K562 (cell line): ENCODE measurements around the gene ABCA13. TPM values are rescaled to one million over a fixed set of nuclear protein-coding genes. Genes with fewer than 3 reads are reported as not detected.

ENCODE experiments used
- ATAC-seq: fragments of 200-7000 bp; cut with Tn5 transposase; 3 replicates; pipeline ENCODE4 v1.9.1; 2020; ENCODE audit warnings: moderate library complexity
- BruUV-seq: library from RNA; stranded (reverse); fragments of 400-500 nt; replicated peaks from 2 replicates; lab custom pipeline; 2021; lab: Mats Ljungman, UMichigan
- CTCF ChIA-PET: fragments of 300-600 bp; formaldehyde crosslinking; extraction: SDS; loops from one replicate; lab custom pipeline; 2021; ENCODE audit warnings: low intra/inter-chr PET ratio; lab: Yijun Ruan, JAX
- POLR2A ChIA-PET: fragments of 300-600, 350-650 bp; sonication (Branson Sonifier 250); formaldehyde crosslinking; extraction: SDS; loops from one replicate; lab custom pipeline; 2021; ENCODE audit warnings: antibody characterized with exemption, inconsistent platforms; lab: Yijun Ruan, JAX
- DNase-seq, 4 experiments: peaks; one replicate each; pipeline versions ENCODE4 v3.0.0 to v3.0.0-alpha.2; 2011 to 2018; ENCODE audit warnings: low spot score in 3 of 4, mixed read lengths in 3 of 4; ENCODE audit errors: extremely low read depth in 1 of 4
- FAIRE-seq: peaks from 2 replicates; lab custom pipeline; 2011; peaks lifted over from hg19 to GRCh38; lab: Jason Lieb, UNC
- H2AFZ ChIP-seq: 2 replicates; pipeline ENCODE4 v1.6.0; 2011; ENCODE audit warnings: low read depth, low read length, control low read depth, inconsistent platforms
- H3K27ac ChIP-seq: fragments of 200-600 bp; 3 replicates; pipeline ENCODE4 v1.8.0; 2011; ENCODE audit warnings: low read depth, mild to moderate bottlenecking, control low read depth, inconsistent platforms, low read length, moderate library complexity, mixed read lengths; ENCODE audit errors: extremely low read depth
- H3K27me3 ChIP-seq, 2 experiments: fragments of 300-600 bp in 1 of 2; 2 replicates in 1 of 2; 3 replicates in 1 of 2; pipeline versions ENCODE4 v1.6.0 to v1.8.0; 2011; ENCODE audit warnings: inconsistent platforms in 2 of 2, low read length in 2 of 2, mild to moderate bottlenecking in 1 of 2, mixed read lengths in 1 of 2, moderate library complexity in 1 of 2; ENCODE audit not compliant: control insufficient read depth in 2 of 2, insufficient read depth in 2 of 2
- H3K36me3 ChIP-seq: fragments of 300-600 bp; 3 replicates; pipeline ENCODE4 v1.8.0; 2011; ENCODE audit warnings: mild to moderate bottlenecking, low read length, inconsistent platforms; ENCODE audit not compliant: control insufficient read depth, insufficient read depth
- H3K4me1 ChIP-seq, 2 experiments: fragments of 200-600 bp in 1 of 2; replicated peaks in 1 of 2; 2 replicates in 1 of 2; 3 replicates in 1 of 2; pipeline versions ENCODE4 v1.5.1 to v1.8.0; 2011; ENCODE audit warnings: inconsistent platforms in 2 of 2, low read length in 2 of 2, mild to moderate bottlenecking in 1 of 2, mixed read lengths in 1 of 2, moderate library complexity in 1 of 2; ENCODE audit not compliant: control insufficient read depth in 2 of 2, insufficient read depth in 2 of 2
- H3K4me2 ChIP-seq: 2 replicates; pipeline ENCODE4 v1.6.1; 2011; ENCODE audit warnings: low read length, control low read depth, inconsistent platforms, mixed read lengths; ENCODE audit not compliant: insufficient read depth
- H3K4me3 ChIP-seq: fragments of 200-600 bp; sonication (generic), shearing (Covaris generic); 2 replicates; pipeline ENCODE4 v1.5.1; 2016; ENCODE audit warnings: control low read depth, inconsistent platforms
- H3K79me2 ChIP-seq: fragments of 200-600 bp; 3 replicates; pipeline ENCODE4 v1.8.0; 2011; ENCODE audit warnings: low read length, inconsistent platforms; ENCODE audit not compliant: control insufficient read depth, insufficient read depth
- H3K9ac ChIP-seq, 2 experiments: 2 replicates each; pipeline versions ENCODE4 v1.6.0 to v1.6.1; 2011; ENCODE audit warnings: low read depth in 2 of 2, low read length in 2 of 2, control low read depth in 1 of 2, inconsistent platforms in 1 of 2, mild to moderate bottlenecking in 1 of 2, mixed read lengths in 1 of 2; ENCODE audit not compliant: insufficient read depth in 1 of 2
- H3K9me1 ChIP-seq: one replicate; pipeline ENCODE4 v1.6.0; 2011; ENCODE audit warnings: inconsistent platforms, mild to moderate bottlenecking, low read length, moderate library complexity; ENCODE audit not compliant: control insufficient read depth, insufficient read depth
- H3K9me3 ChIP-seq: replicated peaks from 2 replicates; pipeline ENCODE4 v1.5.1; 2011; ENCODE audit warnings: low read depth, low read length, inconsistent platforms; ENCODE audit not compliant: control insufficient read depth, insufficient read depth
- H4K20me1 ChIP-seq: replicated peaks from 2 replicates; pipeline ENCODE4 v1.6.1; 2011; ENCODE audit warnings: low read length, inconsistent platforms, mixed read lengths; ENCODE audit not compliant: control insufficient read depth, insufficient read depth
- NR3C1 ChIP-seq: sonication (generic); formaldehyde crosslinking; IDR thresholded peaks from 2 replicates; pipeline ENCODE4 v1.8.1; 2022; ENCODE audit warnings: missing genetic modification reagents
- SMARCA5 ChIP-seq: fragments of 450-650 bp; IDR thresholded peaks from 2 replicates; pipeline ENCODE4 v1.6.1; 2016
- SNRNP70 ChIP-seq: fragments of 200-400 bp; formaldehyde crosslinking; optimal IDR thresholded peaks from 2 replicates; pipeline ENCODE3; 2017; ENCODE audit warnings: low read depth, low read length
- WGBS: fragments of 100-300 bp; shearing (Covaris generic); methylation state at CpG from one replicate; pipeline ENCODE4 v1.1.6; 2016; ENCODE audit warnings: low coverage, mixed read lengths; ENCODE audit not compliant: insufficient coverage; ENCODE audit errors: missing lambda C conversion rate; 5-methylcytosine and 5-hydroxymethylcytosine counted together
- in situ Hi-C: fragments of 300-500 bp; cut with MboI; formaldehyde crosslinking; loops from 4 replicates; pipeline ENCODE4 v1.15.0; 2018; ENCODE audit warnings: inconsistent platforms, mixed read lengths
- intact Hi-C: fragments of 100-400 bp; cut with micrococcal nuclease; formaldehyde crosslinking; loops from 2 replicates; pipeline ENCODE4 v1.14.2; 2022
- polyA plus RNA-seq, 8 experiments: library from polyadenylated mRNA; depleted of rRNA in 4 of 8; stranded (reverse) in 5 of 8; unstranded in 3 of 8; fragments of >200 nt; fragmentation: Nextera tagmentation in 2 of 8; fragmentation: Illumina TruSeq in 1 of 8; extraction: Ambion mirVana in 2 of 8; extraction: Trizol in 1 of 8; gene quantifications; 2 replicates each; pipeline versions ENCODE4 v1.2.1 to v1.2.3, GENCODE V29; 2011 to 2014; ENCODE audit warnings: inconsistent platforms in 1 of 8, missing spikeins in 1 of 8
- total RNA-seq, 7 experiments: library from RNA; depleted of rRNA in 6 of 7; stranded (reverse); fragments of >200 nt in 6 of 7; fragmentation: Illumina TruSeq in 2 of 7; extraction: Trizol in 2 of 7; gene quantifications; 2 replicates each; pipeline versions ENCODE4 v1.2.1 to v1.2.3, GENCODE V29; 2011 to 2021; ENCODE audit warnings: low replicate concordance in 1 of 7
- TF ChIP-seq, protein P1 (sequence below): fragments of 450-650 bp; IDR thresholded peaks from 2 replicates; pipeline ENCODE4 v1.6.1; 2017; ENCODE audit warnings: mild to moderate bottlenecking, moderate library complexity
- TF ChIP-seq, protein P2 (sequence below), 2 experiments: fragments of 450-650 bp; IDR thresholded peaks; 2 replicates each; pipeline ENCODE4 v1.6.1; 2016; ENCODE audit warnings: mild to moderate bottlenecking in 2 of 2, borderline replicate concordance in 1 of 2, low read depth in 1 of 2, moderate library complexity in 1 of 2
- TF ChIP-seq, protein P3 (sequence below): fragments of 250-450 bp; sonication (Bioruptor Pico); IDR thresholded peaks from 2 replicates; pipeline ENCODE4 v1.9.0; 2021; ENCODE audit warnings: mild to moderate bottlenecking

Gene ABCA13
- total and polyA plus RNA-seq, 9 of the 15 experiments (the other 6 are each of a cell fraction or from before 2014, with no cell fraction given): 0.14 to 1.5 (median 0.38) TPM

DNA sequence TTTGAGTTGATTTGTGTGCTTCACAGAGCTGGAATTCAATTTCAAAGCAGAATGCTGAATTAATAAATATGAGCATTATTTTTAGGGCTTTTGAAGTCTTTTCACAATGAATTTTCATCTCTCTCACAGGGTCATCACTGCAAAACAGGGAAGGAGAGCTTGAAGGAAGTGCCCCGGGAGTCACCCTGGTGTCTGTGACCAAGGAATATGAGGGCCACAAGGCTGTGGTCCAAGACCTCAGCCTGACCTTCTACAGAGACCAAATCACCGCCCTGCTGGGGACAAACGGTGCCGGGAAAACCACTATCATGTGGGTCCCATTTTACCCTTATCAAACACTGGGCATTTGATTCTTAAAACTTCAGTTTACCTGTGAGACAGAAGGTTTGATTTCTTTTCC lies 217.7 kb downstream of the ABCA13 start:
- CTCF ChIA-PET: no interaction called here
- H3K4me2 ChIP-seq: no peak overlapping the region
- H3K9ac ChIP-seq: no peak overlapping the region
- FAIRE-seq (no peak), DNase-seq (no peak), ATAC-seq (no peak)
- intact Hi-C loops: no loop called here
- no TSS peak for BruUV-seq
- H4K20me1 ChIP-seq: no peaks in the 10 kb centered on the region
- no peaks in the 10 kb centered on the region for H3K79me2 ChIP-seq
- H2AFZ ChIP-seq: no peak overlapping the region
- H3K4me1 ChIP-seq: no peaks in the 10 kb centered on the region
- 0% methylated on average over 3 of the region's 4 CpGs for WGBS
- no peak for TF ChIP-seq NR3C1 (CRISPR knock-in tag)
- TF ChIP-seq SMARCA5: no peak
- H3K27me3 ChIP-seq: no peaks in the 10 kb centered on the region
- POLR2A ChIA-PET: no interaction called here
- no peak overlapping the region for H3K27ac ChIP-seq
- H3K4me3 ChIP-seq: no peak overlapping the region
- H3K9me1 ChIP-seq: no peaks in the 10 kb centered on the region
- no peaks in the 10 kb centered on the region for H3K36me3 ChIP-seq
- in situ Hi-C loops: no loop called here
- no peaks in the 10 kb centered on the region for H3K9me3 ChIP-seq

DNA sequence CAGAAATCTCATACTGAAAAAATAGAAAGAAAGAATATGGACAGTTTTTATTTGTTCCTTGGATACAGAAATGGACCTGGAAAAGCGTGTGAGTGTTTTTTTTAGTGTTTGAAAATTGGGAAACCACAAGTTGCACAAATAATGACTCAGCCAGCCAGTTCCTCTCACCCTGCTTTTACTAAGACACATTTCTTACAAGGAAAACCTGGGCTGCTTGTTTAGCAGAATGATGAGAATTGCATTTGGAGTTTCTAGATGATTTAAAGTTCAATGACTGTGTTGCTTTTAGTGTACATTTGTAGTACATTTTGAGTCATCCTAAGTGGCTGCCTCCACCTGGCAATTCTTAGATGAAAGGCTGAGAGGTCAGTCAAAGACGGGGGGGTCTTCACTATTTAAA lies 218.7 kb downstream of the ABCA13 start:
- no peak overlapping the region for H3K27ac ChIP-seq
- no peak overlapping the region for H3K9ac ChIP-seq
- no peaks in the 10 kb centered on the region for H3K27me3 ChIP-seq
- no peaks in the 10 kb centered on the region for H3K9me3 ChIP-seq
- H3K4me2 ChIP-seq: no peak overlapping the region
- ChIA-PET POLR2A (no interaction called here), CTCF (no interaction called here)
- H3K4me3 ChIP-seq: no peak overlapping the region
- no peaks in the 10 kb centered on the region for H3K4me1 ChIP-seq
- WGBS: 0% methylated on average over 2 of the region's 2 CpGs
- no peaks in the 10 kb centered on the region for H3K79me2 ChIP-seq
- ATAC-seq: no peak
- no peak overlapping the region for H2AFZ ChIP-seq
- no TSS peak for BruUV-seq
- DNase-seq: no peak
- H3K9me1 ChIP-seq: no peaks in the 10 kb centered on the region
- no peak for FAIRE-seq
- H4K20me1 ChIP-seq: no peaks in the 10 kb centered on the region
- no peaks in the 10 kb centered on the region for H3K36me3 ChIP-seq
- in situ Hi-C loops (no loop called here), intact Hi-C loops (no loop called here)
- TF ChIP-seq, protein P1, sequence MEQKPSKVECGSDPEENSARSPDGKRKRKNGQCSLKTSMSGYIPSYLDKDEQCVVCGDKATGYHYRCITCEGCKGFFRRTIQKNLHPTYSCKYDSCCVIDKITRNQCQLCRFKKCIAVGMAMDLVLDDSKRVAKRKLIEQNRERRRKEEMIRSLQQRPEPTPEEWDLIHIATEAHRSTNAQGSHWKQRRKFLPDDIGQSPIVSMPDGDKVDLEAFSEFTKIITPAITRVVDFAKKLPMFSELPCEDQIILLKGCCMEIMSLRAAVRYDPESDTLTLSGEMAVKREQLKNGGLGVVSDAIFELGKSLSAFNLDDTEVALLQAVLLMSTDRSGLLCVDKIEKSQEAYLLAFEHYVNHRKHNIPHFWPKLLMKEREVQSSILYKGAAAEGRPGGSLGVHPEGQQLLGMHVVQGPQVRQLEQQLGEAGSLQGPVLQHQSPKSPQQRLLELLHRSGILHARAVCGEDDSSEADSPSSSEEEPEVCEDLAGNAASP: no peak
- TF ChIP-seq, protein P2, sequence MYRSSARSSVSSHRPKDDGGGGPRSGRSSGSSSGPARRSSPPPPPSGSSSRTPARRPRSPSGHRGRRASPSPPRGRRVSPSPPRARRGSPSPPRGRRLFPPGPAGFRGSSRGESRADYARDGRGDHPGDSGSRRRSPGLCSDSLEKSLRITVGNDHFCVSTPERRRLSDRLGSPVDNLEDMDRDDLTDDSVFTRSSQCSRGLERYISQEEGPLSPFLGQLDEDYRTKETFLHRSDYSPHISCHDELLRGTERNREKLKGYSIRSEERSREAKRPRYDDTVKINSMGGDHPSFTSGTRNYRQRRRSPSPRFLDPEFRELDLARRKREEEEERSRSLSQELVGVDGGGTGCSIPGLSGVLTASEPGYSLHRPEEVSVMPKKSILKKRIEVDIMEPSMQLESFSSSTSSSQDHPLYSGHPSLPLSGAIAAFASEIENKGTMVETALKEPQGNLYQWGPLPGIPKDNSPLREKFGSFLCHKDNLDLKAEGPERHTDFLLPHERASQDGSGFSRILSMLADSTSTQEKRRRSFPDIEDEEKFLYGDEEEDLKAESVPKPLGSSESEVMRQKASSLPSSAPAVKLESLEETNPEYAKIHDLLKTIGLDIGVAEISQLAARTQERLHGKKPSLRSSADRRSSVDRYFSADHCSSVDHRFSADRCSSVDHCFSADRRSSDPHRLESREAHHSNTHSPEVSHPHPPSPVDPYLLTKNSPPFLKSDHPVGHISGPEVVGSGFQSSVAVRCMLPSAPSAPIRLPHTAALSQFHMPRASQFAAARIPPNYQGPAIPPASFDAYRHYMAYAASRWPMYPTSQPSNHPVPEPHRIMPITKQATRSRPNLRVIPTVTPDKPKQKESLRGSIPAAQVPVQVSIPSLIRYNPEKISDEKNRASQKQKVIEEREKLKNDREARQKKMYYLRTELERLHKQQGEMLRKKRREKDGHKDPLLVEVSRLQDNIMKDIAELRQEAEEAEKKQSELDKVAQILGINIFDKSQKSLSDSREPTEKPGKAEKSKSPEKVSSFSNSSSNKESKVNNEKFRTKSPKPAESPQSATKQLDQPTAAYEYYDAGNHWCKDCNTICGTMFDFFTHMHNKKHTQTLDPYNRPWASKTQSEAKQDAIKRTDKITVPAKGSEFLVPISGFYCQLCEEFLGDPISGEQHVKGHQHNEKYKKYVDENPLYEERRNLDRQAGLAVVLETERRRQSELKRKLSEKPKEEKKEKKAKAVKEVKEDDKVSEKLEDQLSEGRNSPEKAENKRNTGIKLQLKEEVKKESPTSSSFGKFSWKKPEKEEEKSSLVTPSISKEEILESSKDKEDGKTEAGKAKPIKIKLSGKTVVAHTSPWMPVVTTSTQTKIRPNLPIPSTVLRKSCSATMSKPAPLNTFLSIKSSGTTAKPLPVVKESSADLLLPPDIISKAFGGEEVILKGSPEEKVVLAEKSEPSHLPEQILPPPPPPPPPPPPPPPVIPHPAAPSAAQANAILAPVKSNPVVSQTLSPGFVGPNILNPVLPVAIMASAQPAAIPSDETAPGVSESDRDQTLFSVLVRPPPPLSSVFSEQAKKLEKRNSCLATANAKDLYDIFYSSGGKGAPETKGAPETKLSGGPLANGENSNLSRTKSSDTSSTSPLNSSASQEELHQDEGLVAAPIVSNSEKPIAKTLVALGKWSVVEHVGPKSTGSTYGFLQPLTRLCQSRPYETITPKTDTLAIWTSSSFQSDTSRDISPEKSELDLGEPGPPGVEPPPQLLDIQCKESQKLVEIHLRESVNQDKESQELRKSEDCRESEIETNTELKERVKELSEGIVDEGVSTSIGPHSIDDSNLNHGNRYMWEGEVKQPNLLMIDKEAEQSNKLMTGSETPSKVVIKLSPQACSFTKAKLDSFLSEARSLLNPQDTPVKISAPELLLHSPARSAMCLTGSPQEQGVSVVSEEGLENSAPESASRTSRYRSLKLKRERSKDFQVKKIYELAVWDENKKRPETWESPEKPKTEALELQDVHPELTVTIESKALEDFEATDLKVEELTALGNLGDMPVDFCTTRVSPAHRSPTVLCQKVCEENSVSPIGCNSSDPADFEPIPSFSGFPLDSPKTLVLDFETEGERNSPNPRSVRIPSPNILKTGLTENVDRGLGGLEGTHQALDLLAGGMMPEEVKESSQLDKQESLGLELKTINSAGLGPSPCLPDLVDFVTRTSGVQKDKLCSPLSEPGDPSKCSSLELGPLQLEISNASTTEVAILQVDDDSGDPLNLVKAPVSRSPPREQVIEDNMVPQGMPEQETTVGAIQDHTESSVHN (IDR thresholded peaks at IDR 0.05; ENCODE audit: borderline replicate concordance in 1 of 2, low read depth in 1 of 2): no peak
- no peak for TF ChIP-seq SNRNP70
- TF ChIP-seq, protein P3, sequence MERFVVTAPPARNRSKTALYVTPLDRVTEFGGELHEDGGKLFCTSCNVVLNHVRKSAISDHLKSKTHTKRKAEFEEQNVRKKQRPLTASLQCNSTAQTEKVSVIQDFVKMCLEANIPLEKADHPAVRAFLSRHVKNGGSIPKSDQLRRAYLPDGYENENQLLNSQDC (CRISPR knock-in tag): no peak
